CD4-positive, alpha-beta T cell treated with Interleukin-1 beta for 1 hour (primary cell): Measurements from ENCODE around the gene PMM2.

Experiments
- DNase-seq, 2 donors: peaks; one replicate each; pipeline ENCODE4 v3.0.0-alpha.2; 2020 to 2022

PMM2 gene

DNA sequence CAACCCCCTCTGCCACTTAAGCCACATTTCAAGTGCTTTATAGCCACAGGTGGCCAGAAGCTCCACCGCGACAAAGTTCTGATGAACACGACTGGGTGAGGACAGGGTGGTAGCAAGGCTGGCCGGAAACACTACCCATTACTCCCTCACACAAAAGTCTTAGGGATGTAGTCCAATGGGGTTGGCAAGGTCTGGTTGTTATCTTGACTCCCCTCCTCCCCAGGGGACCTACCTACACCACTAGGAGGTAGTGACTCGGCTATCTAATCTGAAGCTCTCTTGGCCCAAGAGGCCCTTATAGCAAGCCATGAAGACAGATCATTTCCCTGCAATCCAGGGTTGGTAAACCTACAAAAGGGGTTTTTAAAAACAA is 92.9 kb downstream of the PMM2 start:
- no peak for DNase-seq

GRCh38 chr16:8892101-8892575 is 94.5 kb downstream of the PMM2 start:
- DNase-seq: no peak

DNA sequence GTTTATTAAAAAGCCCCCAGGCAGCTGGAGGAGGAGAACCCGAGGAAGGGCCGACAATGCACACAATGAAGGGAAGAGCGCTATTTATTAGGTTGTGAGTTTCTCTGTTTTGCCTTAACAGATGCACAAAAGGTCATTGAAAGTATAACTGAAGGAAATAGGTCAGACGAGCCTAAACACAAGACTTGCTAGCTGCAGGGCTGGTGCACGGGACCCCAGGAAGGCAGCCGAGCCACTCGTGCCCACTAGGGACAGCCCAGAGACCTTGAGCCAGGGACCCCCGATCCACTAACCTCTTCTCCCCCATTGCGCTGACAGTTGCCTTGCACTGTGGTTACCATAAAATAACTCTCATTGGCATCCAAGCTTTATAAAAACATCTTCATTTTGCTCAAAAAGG is 95.8 kb downstream of the PMM2 start:
- DNase-seq: no peak

DNA sequence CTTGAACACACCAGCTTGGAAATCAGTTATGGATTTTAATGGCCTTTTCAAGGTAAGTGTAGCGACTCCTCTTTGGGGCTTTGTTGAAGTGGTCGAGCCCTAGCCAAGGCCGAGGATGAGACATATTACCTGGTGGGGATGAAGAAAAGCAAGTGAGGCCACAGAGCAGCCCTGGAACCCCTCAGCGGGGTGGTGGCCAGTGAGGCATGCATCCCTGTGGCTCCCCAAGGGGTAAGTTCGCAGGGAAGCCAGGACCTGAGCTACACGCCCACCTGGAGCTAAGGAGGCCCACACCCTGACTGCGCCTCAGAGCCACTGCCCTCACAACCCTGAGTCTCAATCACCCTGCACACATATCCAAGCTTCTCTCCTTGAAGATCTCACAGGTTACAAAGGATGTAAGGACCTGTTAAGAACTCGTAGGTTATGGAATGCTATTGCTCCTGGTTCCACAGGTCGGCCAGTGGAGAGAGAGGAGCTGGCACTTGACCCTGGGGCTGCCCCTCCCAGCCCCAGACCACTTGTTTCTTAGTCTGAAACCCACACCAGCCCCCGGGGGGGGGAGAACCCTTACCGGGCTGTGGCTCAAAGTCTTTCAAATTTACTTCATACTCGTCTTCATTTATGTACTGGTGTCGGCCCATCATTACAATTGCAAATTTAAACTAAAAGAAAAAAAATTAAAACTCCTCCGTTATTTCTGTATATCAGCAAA is 96.5 kb downstream of the PMM2 start:
- no peak for DNase-seq

DNA sequence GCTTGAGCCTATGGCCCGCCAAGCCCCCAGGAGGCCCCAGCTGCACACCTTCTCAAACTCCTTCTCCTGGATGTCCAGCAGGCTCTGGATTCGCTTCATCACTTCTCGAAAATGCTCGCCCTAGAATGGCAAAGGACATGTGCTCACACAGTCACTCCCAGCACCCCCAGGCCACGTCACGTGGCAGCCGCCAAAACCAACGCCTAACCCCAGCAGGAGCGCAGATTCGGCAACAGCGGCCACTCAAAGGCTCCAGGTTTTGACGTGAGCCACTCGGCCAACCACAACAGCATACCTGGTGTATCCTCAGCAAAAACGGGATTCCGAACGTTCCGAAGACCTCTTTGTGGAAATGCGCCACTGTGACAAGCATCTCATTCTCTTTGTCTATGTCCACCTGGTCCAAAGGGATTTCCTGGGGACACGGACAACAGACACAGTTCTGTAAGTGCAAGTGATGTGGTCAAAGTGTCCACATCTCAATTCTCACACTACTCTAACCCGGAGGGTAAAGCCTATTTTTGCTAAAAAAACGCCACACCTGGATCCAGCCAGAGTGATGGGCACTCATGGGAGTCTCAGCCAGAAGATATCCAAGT is 97.2 kb downstream of the PMM2 start:
- no peak for DNase-seq

DNA sequence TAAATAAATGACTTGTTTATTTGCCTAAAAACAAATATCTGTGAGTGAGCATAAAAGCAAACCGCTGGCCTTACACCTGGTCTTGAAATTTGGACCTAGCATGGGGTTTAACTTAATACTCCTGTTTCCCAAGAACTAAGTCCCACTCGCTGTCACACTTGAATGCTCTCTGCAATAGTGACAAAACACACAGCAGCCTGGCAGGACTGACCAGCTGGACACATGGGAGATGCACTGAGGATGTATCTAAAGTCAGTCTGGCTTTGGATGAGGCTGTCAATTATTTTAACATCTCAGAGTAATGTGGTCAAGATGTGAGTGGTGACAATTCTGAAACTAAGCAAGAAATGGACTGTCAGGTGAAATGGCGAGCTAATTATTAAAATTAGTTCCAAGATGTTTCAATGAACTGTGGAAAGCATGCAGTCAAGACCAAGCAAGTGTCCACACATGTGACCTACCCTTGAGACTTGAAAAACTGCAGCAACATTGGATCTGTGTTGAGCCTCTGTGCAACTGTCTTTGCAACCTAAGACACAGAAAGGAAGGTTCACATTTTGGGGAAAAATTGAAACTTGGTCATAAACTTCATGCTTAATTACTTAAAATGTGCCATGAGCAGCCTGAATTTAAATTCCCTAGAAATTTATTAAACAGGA is 101.2 kb downstream of the PMM2 start:
- DNase-seq: no peak
